ENCODE data around the gene TARS3. TPM values are rescaled to one million over a fixed set of nuclear protein-coding genes. Genes with fewer than 3 reads are reported as not detected.

Gene TARS3
- total and polyA plus RNA-seq, 11 donors = 8.3 to 44.3 (median 32.5) TPM

- 51 to 59% (median 54%) methylated on average over 6 of the region's 6 CpGs for WGBS, 4 donors
- intact Hi-C loops (cut with DNase I) = no loop called here
- peaks cover 0 to 95% (median 63%) of the 10 kb centered on the region in 9 donors for H3K36me3 ChIP-seq
These were observed 13.5 kb downstream of the TARS3 start for GRCh38 chr15:101710806-101711205.

DNA sequence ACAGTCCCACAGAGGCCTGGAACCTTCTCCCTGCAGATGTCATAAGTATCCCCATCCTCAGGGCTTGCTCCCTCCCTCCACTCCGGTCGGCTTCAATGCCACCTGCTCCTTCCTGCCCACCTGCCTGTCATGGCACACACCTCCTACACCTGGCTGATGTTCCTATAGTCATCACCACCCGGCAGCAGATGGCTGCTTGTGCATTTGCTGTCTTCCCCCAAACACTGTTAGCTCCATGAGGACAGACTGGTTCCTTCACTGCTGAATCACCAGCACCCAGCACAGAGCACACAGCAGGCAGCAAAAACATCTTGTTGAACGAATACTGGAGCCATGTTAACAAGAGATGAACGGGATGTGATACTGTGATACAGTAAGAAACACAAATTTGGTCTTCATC lies 14.8 kb downstream of the TARS3 start:
- Histone ChIP-seq H3K27me3 (no peaks in the 10 kb centered on the region), H3K27ac (no peak overlapping the region), H3K4me3 (no peak overlapping the region), H3K36me3 (peaks cover 0 to 97% (median 73%) of the 10 kb centered on the region in 9 donors), H3K9me3 (no peaks in the 10 kb centered on the region), H3K4me1 (peaks cover 0 to 5% (median 0%) of the 10 kb centered on the region in 12 donors)
- 93 to 97% (median 94%) methylated on average over 5 of the region's 5 CpGs for WGBS, 4 donors
- DNase-seq (no peak), ATAC-seq (peak in 1 of 4 donors; percentile 29)
- intact Hi-C loops (cut with DNase I) = no loop called here
- TF ChIP-seq CTCF (IDR thresholded peaks at IDR 0.05) (no peak), POLR2A (IDR thresholded peaks at IDR 0.05) (no peak)

More at GRCh38 chr15:101710806-101711205, 13.5 kb downstream of the TARS3 start:
- ATAC-seq (peak; percentile 41 to 72 (median 52)), DNase-seq (no peak)
- H3K4me1 ChIP-seq = peaks cover 0 to 5% (median 0%) of the 10 kb centered on the region in 12 donors
- no peak overlapping the region for H3K27ac ChIP-seq
- H3K27me3 ChIP-seq = no peaks in the 10 kb centered on the region
- H3K4me3 ChIP-seq = no peak overlapping the region
- TF ChIP-seq POLR2A (IDR thresholded peaks at IDR 0.05) (no peak), CTCF (IDR thresholded peaks at IDR 0.05) (no peak)
- no peaks in the 10 kb centered on the region for H3K9me3 ChIP-seq

- H3K27ac ChIP-seq = no peak overlapping the region
- peak in 2 of 4 donors; percentile 56 to 65 for ATAC-seq
- peaks cover 0 to 5% (median 0%) of the 10 kb centered on the region in 12 donors for H3K4me1 ChIP-seq
- intact Hi-C loops (cut with DNase I) = no loop called here
- no peak for TF ChIP-seq CTCF (IDR thresholded peaks at IDR 0.05)
- H3K4me3 ChIP-seq = no peak overlapping the region
- H3K36me3 ChIP-seq = peaks cover 0 to 97% (median 65%) of the 10 kb centered on the region in 9 donors
- DNase-seq = no peak
- no peaks in the 10 kb centered on the region for H3K9me3 ChIP-seq
- no peaks in the 10 kb centered on the region for H3K27me3 ChIP-seq
- WGBS, 4 donors = 54 to 70% (median 62%) methylated on average over 4 of the region's 4 CpGs
These were observed 16.3 kb downstream of the TARS3 start for GRCh38 chr15:101707983-101708382.

DNA sequence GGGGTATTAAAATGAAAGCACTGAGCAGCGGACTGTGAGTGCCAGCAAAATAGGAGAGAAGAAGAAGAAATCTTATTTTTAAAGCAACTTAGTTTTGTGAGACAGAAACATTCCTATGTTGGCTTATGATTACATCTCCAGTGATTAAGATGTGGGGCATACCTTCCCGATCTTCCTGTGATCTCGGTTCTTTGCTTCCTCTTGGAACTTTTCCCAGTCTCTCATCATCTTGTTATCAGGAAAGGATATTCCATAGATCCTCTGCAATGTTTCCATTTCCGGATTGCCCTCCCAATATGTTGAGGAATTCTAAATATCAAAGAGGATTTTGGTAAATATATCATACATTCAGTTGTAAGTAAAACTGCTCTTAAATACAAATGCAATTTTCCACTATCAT lies 22.2 kb downstream of the TARS3 start:
- Histone ChIP-seq H3K9me3 (no peaks in the 10 kb centered on the region), H3K27me3 (no peaks in the 10 kb centered on the region), H3K4me3 (no peak overlapping the region), H3K27ac (no peak overlapping the region), H3K36me3 (peaks cover 0 to 97% (median 81%) of the 10 kb centered on the region in 9 donors), H3K4me1 (no peaks in the 10 kb centered on the region)
- TF ChIP-seq POLR2A (IDR thresholded peaks at IDR 0.05) (no peak), CTCF (IDR thresholded peaks at IDR 0.05) (no peak)
- ATAC-seq = no peak
- intact Hi-C loops (cut with DNase I) = no loop called here
- 58 to 61% (median 59%) methylated on average over 4 of the region's 4 CpGs for WGBS, 4 donors
- no peak for DNase-seq

Data from heart left ventricle (tissue), 16 donors.